Activated CD8-positive, alpha-beta memory T cell treated with anti-CD3 and anti-CD28 coated beads, Interleukin-2, amount 50 U/mL, for 48 hours (primary cell): ENCODE data around the gene FAF2.
"Not testable (repeated sequence)": the region's sequence is repeated elsewhere in the genome, so short reads cannot be mapped to it uniquely, and the experiment has no call there.

ENCODE experiments used
- DNase-seq: peaks from one replicate; pipeline ENCODE4 v3.0.0-alpha.2; 2020

FAF2 gene

GRCh38 chr5:176548967-176549444 is 100.8 kb downstream of the FAF2 start, which contains the start of gene CDHR2:
Gene CDHR2, plus strand, starts transcription at chr5:176549342. Its CDS starts 16,011 bp downstream, at chr5:176565353.
- no peak for DNase-seq

GRCh38 chr5:176549871-176550270 is 101.7 kb downstream of the FAF2 start:
- no peak for DNase-seq

- DNase-seq = no peak
These were observed 102.2 kb downstream of the FAF2 start for GRCh38 chr5:176550275-176550831.

- DNase-seq = not testable (repeated sequence)
These were observed 102.8 kb downstream of the FAF2 start for GRCh38 chr5:176550937-176551336.

GRCh38 chr5:176552332-176552869 is 104.2 kb downstream of the FAF2 start:
- no peak for DNase-seq

GRCh38 chr5:176553260-176554085 is 105.3 kb downstream of the FAF2 start:
- DNase-seq = no peak

- DNase-seq = no peak
These were observed 109.7 kb downstream of the FAF2 start for GRCh38 chr5:176557846-176558245.
